HG02973 (cell line): Measurements from ENCODE around the gene MELTF.

Experiments used
- ATAC-seq: cut with Tn5 transposase; IDR thresholded peaks from one replicate; pipeline ENCODE4 v1.9.1; 2021; ENCODE audit warnings: moderate library complexity; ENCODE audit not compliant: unreplicated experiment

MELTF gene

GRCh38 chr3:196995027-196995426 lies 34.6 kb downstream of the MELTF start:
- no peak for ATAC-seq

- no peak for ATAC-seq
Observed at GRCh38 chr3:196994056-196994455, 35.6 kb downstream of the MELTF start.

GRCh38 chr3:196992461-196993065 lies 37.1 kb downstream of the MELTF start:
- ATAC-seq = no peak

GRCh38 chr3:196991581-196992460 lies 37.8 kb downstream of the MELTF start:
- no peak for ATAC-seq

GRCh38 chr3:196990601-196991007 lies 39.0 kb downstream of the MELTF start:
- ATAC-seq = no peak

- no peak for ATAC-seq
Observed at GRCh38 chr3:196989721-196990262, 39.8 kb downstream of the MELTF start.

- no peak for ATAC-seq
Observed at GRCh38 chr3:196988241-196989029, 41.2 kb downstream of the MELTF start.

GRCh38 chr3:196987022-196987421 lies 42.6 kb downstream of the MELTF start:
- no peak for ATAC-seq

- no peak for ATAC-seq
Observed at GRCh38 chr3:196985954-196986885, 43.4 kb downstream of the MELTF start.

- no peak for ATAC-seq
Observed at GRCh38 chr3:196985298-196985697, 44.3 kb downstream of the MELTF start.

GRCh38 chr3:196983186-196983585 lies 46.4 kb downstream of the MELTF start:
- no peak for ATAC-seq

GRCh38 chr3:196981657-196982056 lies 48.0 kb downstream of the MELTF start:
- ATAC-seq = no peak

- no peak for ATAC-seq
Observed at GRCh38 chr3:196979545-196979944, 50.1 kb downstream of the MELTF start.

GRCh38 chr3:196976941-196977340 lies 52.7 kb downstream of the MELTF start:
- ATAC-seq = no peak

- no peak for ATAC-seq
Observed at GRCh38 chr3:196975349-196975748, 54.3 kb downstream of the MELTF start.

GRCh38 chr3:196974661-196975060 lies 55.0 kb downstream of the MELTF start:
- ATAC-seq = no peak

GRCh38 chr3:196971094-196971698 lies 58.4 kb downstream of the MELTF start:
- ATAC-seq = no peak

- ATAC-seq = no peak
Observed at GRCh38 chr3:196970547-196971093, 59.0 kb downstream of the MELTF start.
